KG1 (cell line): Measurements from ENCODE around the gene WDTC1.

Source experiments
- DNase-seq: peaks from one replicate; lab custom pipeline; 2025; lab: John Stamatoyannopoulos, UW

The WDTC1 gene

GRCh38 chr1:27302612-27303011 lies 68.2 kb downstream of the WDTC1 start:
- DNase-seq, result no peak

GRCh38 chr1:27303509-27303908 lies 69.1 kb downstream of the WDTC1 start:
- no peak for DNase-seq

GRCh38 chr1:27306071-27306470 lies 71.6 kb downstream of the WDTC1 start:
- no peak for DNase-seq

DNA sequence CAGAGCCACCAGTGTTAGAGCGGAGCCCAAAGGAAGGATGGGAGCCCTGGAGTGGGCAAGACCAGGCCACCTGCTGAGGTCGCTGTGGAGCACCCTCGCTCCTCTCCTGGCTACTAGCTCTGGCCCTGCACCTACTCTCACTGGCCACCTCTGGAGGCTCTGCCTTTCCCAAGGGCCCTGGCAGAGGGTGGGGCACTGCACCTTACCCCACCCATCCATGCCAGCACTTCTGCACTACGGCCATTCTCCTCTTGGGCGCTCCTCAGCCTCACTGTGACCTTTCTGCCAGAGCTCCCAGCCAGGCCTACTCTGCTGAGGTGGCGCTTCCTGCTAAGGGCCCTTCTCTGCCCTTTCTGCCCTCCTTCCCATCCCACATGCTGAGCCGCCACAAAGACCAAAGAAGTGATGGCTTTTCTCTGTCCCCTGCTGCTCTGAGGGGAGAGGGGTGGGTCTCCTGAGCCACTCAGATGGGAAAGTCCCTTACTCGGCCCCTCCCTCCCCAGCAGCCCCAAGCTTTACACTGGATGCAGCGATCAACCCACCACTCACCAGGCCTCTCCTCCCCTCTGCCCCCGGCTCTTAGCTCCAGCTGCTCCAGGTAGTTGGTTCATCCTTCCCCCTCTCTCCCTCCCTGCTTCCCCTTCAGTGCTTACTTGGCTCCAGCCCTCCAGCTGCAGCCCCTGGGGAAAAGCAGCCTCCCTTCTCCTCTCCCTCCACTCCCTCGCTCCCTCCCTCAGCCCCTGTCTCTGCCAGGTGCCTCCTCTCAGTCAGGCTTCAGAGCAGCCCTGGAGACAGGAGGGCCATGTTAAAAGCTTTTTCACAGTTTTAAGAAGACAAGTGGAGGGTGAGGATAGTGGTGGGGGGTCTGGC lies 72.7 kb downstream of the WDTC1 start:
- DNase-seq, result no peak

DNA sequence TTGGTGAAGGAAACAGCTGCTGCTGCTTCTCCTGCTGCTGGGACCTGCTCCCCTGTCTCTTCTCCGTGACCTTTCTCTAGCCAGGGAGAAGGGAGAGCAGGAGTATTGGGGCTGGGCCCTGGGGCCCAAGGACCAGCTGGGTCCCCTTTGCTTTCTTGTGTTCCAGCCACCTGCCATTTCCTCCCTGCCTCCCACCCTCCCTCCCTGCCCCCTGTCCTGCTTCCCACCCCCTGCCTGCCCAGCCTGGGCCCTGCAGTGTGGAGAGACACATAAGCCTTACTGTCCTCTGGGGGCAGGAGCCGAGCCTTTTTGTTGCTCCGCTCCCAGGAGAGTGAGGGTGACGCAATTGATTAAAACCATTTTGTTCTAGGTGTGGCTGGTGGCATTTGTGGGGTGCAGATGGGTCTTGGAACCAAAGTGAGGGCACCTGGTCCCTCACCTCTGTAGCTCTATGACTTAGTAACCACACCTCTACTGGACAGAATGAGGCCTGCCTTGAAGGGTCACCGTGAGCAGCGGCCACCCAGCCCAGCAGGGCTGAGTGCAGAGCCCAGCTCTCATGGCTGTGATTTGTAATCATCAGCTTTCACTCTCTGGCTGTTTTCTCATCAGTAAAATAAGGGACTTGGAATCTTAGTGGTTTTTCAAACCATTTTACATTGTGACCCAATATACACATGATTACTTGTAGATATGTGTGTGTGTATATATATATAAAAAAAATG lies 73.6 kb downstream of the WDTC1 start:
- DNase-seq, result no peak

GRCh38 chr1:27314169-27314568 lies 79.7 kb downstream of the WDTC1 start:
- no peak for DNase-seq

DNA sequence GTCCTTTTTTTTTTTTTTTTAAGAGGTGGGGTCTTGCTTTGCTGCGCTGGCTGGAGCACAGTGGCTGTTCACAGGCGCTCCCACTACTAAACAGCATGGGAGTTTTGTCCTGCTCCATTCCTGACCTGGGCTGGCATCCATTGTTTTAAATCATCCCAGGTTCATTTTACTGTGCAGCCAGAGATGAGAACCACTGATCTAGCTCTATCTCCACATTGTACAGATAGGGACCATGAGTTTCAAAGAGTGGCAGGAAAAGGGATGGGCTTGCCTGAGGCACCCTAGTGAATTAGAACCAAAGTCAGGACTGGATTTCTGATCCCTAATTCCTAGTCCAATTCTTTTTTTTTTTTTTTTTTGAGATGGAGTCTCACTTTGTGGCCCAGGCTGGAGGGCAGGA lies 80.3 kb downstream of the WDTC1 start:
- DNase-seq, result no peak

DNA sequence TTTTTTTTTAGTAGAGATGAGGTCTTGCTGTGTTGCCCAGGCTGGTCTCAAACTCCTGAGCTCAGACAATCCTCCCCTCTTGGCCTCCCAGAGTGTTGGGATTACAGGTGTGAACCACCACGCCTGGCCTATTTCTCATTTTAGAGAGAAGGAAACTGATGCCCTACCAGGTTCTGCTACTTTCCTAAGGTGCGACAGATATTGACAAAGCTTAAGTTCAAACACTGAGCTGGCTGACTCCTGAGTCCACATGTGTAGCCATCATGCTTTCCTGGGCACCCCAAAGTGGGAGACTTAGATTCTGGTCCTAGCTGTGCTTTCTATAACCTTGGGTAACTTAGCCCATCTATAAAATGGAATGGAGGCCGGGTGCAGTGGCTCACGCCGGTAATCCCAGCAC lies 82.4 kb downstream of the WDTC1 start:
- no peak for DNase-seq

GRCh38 chr1:27318136-27318535 lies 83.7 kb downstream of the WDTC1 start:
- no peak for DNase-seq

GRCh38 chr1:27318596-27318995 lies 84.2 kb downstream of the WDTC1 start:
- DNase-seq, result no peak

DNA sequence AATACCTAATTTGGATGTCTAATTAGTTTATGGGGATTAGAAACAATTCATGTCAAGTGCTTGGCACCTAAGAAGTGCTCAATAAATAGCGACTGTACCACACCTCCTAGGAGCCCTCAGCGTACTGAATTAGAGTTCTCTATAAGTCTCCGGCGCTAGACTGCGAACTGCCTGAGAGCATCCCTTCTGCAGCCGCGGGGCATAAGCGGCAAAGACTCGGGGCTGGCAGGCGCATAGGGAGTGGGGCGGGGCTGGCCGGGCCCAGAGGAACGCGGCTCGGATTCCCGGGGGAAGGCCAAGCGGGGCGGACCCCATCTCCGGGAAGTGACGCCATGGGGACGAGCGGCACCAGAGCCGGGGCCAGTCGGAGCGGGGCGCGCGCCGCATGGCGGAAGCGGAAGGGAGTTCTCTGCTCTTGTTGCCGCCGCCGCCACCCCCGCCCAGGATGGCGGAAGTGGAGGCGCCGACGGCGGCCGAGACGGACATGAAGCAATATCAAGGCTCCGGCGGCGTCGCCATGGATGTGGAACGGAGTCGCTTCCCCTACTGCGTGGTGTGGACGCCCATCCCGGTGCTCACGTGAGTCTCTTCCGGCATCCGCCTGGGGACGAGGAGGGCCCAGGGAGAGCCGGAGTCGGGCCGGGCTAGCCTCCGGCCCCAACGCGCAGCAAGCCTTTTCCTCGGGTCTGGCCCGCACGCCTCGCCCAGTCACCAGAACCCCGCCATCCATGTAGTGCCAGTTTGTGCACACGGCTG lies 87.6 kb downstream of the WDTC1 start, which contains the start of gene TMEM222:
Gene TMEM222 (plus strand): TSS at position 351 of the 756 bp plus-strand sequence. CDS start 35 bp downstream, at position 386.
- DNase-seq, result peak; percentile 97

GRCh38 chr1:27322569-27323240 lies 88.3 kb downstream of the WDTC1 start:
- no peak for DNase-seq

DNA sequence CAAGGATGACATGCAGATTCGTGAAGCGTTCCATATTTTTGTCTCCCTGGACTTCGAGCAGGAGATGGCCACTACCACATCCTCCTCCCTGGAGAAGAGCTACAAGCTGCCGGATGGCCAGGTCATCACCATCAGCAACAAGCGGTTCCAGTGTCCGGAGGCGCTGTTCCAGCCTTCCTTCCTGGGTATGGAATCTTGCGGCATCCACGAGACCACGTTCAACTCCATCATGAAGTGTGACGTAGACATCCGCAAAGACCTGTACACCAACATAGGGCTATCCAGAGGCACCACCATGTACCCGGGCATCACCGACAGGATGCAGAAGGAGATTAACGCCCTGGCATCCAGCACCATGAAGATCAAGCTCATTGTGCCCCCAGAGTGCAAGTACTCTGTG lies 90.9 kb downstream of the WDTC1 start:
- DNase-seq, result no peak

DNA sequence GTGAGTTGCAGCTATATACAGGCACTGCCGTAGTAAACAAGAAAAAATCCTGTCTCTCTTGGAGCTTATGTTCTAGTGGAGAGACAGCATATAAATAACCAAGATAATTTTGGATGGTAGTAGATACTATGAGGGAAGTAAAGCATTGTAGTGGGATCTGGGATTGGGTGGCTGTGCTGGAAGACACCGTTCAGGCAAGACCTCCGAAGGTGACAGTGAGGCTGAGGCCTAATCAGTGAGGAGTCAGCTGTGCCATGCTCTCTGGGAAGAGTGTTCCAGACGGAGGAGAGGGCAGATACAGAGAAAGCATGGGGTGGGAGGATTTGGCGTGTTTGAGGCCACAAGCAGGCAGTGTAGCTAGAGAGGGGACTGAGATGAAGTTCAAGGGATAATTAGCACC lies 93.5 kb downstream of the WDTC1 start:
- no peak for DNase-seq

- no peak for DNase-seq
Observed at GRCh38 chr1:27330786-27331185, 96.4 kb downstream of the WDTC1 start.

DNA sequence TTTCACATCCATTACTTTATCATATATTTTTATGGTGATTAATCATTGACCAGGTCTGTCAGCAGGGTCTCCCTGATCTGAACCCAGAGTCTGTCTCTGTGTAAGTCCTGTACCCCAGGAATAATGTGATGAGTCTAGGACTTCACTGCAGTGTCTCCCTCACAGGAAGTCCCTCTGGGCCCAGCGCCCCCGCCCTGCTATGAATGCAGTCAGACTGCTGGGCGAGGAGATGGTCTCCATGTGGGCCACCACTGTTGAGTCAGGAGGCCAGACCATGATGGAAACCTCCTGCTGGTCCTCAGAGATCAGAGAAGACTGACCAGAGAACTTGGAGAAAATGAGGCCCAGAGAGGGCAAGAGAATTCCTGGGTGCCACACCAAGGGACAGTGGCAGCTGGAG lies 97.0 kb downstream of the WDTC1 start:
- no peak for DNase-seq

DNA sequence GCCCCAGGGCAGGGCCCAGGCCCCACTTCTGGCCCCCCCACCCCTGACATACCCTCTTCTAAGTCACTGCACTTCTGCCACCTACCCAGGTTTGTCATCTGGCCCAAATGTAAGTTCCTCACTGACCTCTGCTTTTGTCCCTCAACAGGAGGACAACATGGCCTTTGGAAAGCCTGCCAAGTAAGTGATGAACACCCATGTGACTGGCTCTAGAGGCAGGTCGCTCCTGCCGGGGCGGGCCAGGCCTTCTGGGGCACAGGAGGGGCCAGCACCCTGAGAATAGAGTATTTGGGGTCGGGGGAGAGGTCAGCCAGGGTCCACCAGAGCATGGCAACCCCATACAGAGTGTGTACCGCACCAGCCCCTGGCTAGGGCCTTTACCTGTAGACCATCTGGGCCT lies 97.5 kb downstream of the WDTC1 start:
- DNase-seq, result no peak

DNA sequence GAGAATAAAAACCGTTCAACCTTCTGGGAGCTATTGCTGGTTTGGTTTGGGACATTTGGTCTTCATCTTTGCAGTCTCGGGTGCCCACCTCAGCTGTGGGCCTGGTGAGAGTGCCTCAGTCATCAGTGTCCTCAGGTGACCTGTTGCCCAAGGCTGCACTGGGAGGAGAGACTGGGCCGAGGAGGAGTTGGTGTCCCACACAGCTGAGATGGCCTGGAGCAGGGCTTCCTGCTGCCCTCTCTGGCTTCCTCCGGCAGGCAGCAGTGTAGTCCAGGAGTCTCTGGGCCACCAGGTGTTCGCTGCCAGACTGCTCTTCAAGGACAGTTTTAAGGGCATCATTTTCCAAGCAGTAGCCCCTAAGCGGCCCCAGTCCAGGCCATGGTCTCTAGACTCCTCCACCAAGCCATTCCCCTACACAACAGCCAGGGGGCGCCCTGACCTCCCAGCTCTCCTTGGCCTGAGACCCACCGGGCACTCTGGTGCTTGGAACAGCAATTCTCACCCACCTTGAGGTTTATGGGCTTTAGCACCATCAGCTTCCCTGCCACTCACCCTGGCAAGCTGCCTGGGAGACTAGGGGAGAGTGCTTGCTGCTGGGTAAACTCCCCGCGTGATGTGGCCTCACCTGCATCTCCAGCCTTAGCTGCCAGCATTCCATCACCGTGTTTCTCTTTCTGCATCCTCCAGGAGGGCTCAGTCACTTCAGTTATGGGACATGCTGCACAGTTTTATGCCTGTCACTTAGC lies 98.3 kb downstream of the WDTC1 start:
- no peak for DNase-seq

DNA sequence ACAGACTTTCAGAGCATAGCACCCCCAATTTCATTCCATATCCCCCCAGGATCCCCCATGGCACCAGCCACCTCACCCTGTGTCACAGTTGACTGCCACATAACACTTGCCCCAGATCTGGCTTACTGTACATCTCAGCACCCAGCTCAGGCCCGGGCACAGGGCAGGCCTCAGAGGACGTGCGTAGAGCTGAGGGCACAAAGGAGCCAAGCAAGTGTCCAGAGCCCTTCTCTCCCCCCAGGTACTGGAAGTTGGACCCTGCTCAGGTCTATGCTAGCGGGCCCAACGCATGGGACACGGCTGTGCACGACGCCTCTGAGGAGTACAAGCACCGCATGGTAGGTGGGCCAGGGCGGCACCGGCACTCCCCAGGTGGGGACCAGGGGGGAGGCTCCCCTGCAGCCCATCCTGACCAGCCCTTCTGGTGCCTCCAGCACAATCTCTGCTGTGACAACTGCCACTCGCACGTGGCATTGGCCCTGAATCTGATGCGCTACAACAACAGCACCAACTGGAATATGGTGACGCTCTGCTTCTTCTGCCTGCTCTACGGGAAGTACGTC lies 99.4 kb downstream of the WDTC1 start:
- no peak for DNase-seq

GRCh38 chr1:27335506-27336422 lies 101.3 kb downstream of the WDTC1 start:
- DNase-seq, result no peak
